Type B pancreatic cell (in vitro differentiated cells): ENCODE measurements around the gene CDH2. TPM values are rescaled to one million over a fixed set of nuclear protein-coding genes. Genes with fewer than 3 reads are reported as not detected.

Experiments
- DNase-seq: peaks from one replicate; pipeline ENCODE4 v3.0.0; 2021; ENCODE audit warnings: mixed read lengths; ENCODE audit not compliant: unreplicated experiment; ENCODE audit errors: extremely low spot score
- H3K27ac Mint-ChIP-seq: 2 replicates; pipeline ENCODE4 v1.8.0; 2021; ENCODE audit warnings: mild to moderate bottlenecking, mixed read lengths
- H3K27me3 Mint-ChIP-seq: 2 replicates; pipeline ENCODE4 v1.8.0; 2021; ENCODE audit warnings: mixed read lengths
- H3K36me3 Mint-ChIP-seq: 2 replicates; pipeline ENCODE4 v1.8.0; 2021; ENCODE audit warnings: mixed read lengths
- H3K4me1 Mint-ChIP-seq: one replicate; pipeline ENCODE4 v1.8.0; 2021; ENCODE audit warnings: mixed read lengths; ENCODE audit not compliant: unreplicated experiment
- H3K4me3 Mint-ChIP-seq: 2 replicates; pipeline ENCODE4 v1.8.0; 2021; ENCODE audit warnings: mild to moderate bottlenecking, mixed read lengths
- H3K9me3 Mint-ChIP-seq: 2 replicates; pipeline ENCODE4 v1.8.0; 2021; ENCODE audit warnings: mixed read lengths
- total RNA-seq: library from RNA; stranded (reverse); gene quantifications from 2 replicates; pipeline ENCODE4 v1.2.1, GENCODE V29; 2021; ENCODE audit warnings: low replicate concordance
- TF ChIP-seq, protein P1 (sequence below): fragments of 200-600 bp; sonication (generic); conservative IDR thresholded peaks from 2 replicates; pipeline ENCODE4 v1.5.0; 2021; ENCODE audit warnings: antibody characterized with exemption, mild to moderate bottlenecking

Gene CDH2
- total RNA-seq, 1 donor from 2014 or later, result 145 TPM

DNA sequence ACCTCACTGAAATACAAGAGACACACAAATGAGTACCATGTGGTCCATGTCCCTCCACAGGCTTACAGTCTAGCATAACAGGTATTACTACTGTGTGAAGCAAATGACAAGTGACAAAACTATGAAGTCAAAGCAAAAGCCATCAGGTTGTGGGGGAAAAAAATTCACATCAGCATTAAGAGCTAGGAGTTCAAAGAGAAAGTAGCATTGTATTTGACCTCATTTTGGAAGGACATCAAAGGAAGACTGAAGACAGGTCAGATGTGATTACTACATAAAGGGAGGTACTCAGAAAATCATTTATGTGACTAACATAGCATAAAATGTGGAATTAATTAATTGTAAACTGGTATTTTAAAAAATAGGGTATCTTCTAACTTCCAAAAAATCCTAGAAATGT lies 224.2 kb downstream of the CDH2 start:
- DNase-seq, result no peak
- Mint-ChIP-seq H3K27me3 (no peaks in the 10 kb centered on the region), H3K4me3 (no peak overlapping the region)

GRCh38 chr18:27950648-27951228 lies 226.2 kb downstream of the CDH2 start:
- Mint-ChIP-seq H3K4me3 (no peak overlapping the region), H3K4me1 (peaks cover 7% of the 10 kb centered on the region), H3K27ac (no peak overlapping the region), H3K9me3 (peaks cover 4% of the 10 kb centered on the region), H3K27me3 (no peaks in the 10 kb centered on the region), H3K36me3 (peaks cover 11% of the 10 kb centered on the region)
- TF ChIP-seq, protein P1, sequence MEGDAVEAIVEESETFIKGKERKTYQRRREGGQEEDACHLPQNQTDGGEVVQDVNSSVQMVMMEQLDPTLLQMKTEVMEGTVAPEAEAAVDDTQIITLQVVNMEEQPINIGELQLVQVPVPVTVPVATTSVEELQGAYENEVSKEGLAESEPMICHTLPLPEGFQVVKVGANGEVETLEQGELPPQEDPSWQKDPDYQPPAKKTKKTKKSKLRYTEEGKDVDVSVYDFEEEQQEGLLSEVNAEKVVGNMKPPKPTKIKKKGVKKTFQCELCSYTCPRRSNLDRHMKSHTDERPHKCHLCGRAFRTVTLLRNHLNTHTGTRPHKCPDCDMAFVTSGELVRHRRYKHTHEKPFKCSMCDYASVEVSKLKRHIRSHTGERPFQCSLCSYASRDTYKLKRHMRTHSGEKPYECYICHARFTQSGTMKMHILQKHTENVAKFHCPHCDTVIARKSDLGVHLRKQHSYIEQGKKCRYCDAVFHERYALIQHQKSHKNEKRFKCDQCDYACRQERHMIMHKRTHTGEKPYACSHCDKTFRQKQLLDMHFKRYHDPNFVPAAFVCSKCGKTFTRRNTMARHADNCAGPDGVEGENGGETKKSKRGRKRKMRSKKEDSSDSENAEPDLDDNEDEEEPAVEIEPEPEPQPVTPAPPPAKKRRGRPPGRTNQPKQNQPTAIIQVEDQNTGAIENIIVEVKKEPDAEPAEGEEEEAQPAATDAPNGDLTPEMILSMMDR, result no peak
- DNase-seq, result no peak

More for the DNA sequence above, 224.2 kb downstream of the CDH2 start:
- H3K9me3 Mint-ChIP-seq, result peaks cover 4% of the 10 kb centered on the region
- H3K27ac Mint-ChIP-seq, result no peak overlapping the region
- peaks cover 7% of the 10 kb centered on the region for H3K4me1 Mint-ChIP-seq
- peaks cover 11% of the 10 kb centered on the region for H3K36me3 Mint-ChIP-seq
- TF ChIP-seq, protein P1, result no peak

- Mint-ChIP-seq H3K27me3 (no peaks in the 10 kb centered on the region), H3K4me3 (no peak overlapping the region), H3K4me1 (peaks cover 7% of the 10 kb centered on the region), H3K36me3 (peaks cover 11% of the 10 kb centered on the region), H3K27ac (no peak overlapping the region), H3K9me3 (peaks cover 4% of the 10 kb centered on the region)
- no peak for DNase-seq
- TF ChIP-seq, protein P1, result no peak
These were observed 227.9 kb downstream of the CDH2 start for GRCh38 chr18:27948986-27949385.

DNA sequence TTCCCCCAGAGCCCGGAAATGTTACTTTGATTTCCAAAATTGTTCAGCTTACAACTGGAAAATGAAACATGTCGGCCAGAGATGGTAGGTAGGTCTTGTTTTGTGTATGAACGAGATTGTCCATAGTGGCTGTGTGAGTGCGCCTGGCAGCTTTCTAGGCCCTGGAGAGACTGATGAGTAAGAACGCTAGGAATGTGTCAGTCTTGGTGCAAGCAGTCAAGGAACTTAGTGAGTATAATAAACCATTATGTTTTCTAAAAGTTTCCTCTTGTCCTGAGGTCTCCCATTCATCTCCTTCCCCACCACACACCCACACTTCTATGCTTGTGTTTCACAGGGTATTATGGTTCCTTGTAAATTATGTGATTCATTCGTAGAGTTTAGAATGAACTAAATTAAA lies 234.2 kb downstream of the CDH2 start:
- DNase-seq, result no peak
- Mint-ChIP-seq H3K36me3 (no peaks in the 10 kb centered on the region), H3K4me1 (no peaks in the 10 kb centered on the region), H3K9me3 (peaks cover 8% of the 10 kb centered on the region), H3K4me3 (no peak overlapping the region), H3K27ac (no peak overlapping the region), H3K27me3 (no peaks in the 10 kb centered on the region)
- TF ChIP-seq, protein P1, result no peak

GRCh38 chr18:27931535-27931934 lies 245.4 kb downstream of the CDH2 start:
- no peak for DNase-seq
- Mint-ChIP-seq H3K4me3 (no peak overlapping the region), H3K27ac (no peak overlapping the region), H3K36me3 (no peaks in the 10 kb centered on the region), H3K9me3 (no peaks in the 10 kb centered on the region), H3K4me1 (no peaks in the 10 kb centered on the region), H3K27me3 (no peaks in the 10 kb centered on the region)
- TF ChIP-seq, protein P1, result no peak
